HCT116 (cell line): ENCODE results near the gene ESR1. TPM values are rescaled to one million over a fixed set of nuclear protein-coding genes. Genes with fewer than 3 reads are reported as not detected.

Experiments
- ATAC-seq: fragments of 200-7000 bp; cut with Tn5 transposase; 2 replicates; pipeline ENCODE4 v1.9.1; 2020; ENCODE audit warnings: mild to moderate bottlenecking, moderate library complexity
- BruUV-seq: library from RNA; stranded (reverse); fragments of 400-500 nt; replicated peaks from 2 replicates; lab custom pipeline; 2021; lab: Mats Ljungman, UMichigan
- CTCF ChIA-PET: fragments of 300-600 bp; sonication (Branson Sonifier 250); formaldehyde crosslinking; loops from one replicate; lab custom pipeline; 2021; ENCODE audit warnings: antibody characterized with exemption; lab: Charles Lee
- POLR2A ChIA-PET: fragments of 300-600, 350-600 bp; sonication (Branson Sonifier 250); formaldehyde crosslinking; loops from one replicate; lab custom pipeline; 2021; ENCODE audit warnings: antibody characterized with exemption; lab: Charles Lee
- RAD21 ChIA-PET, 2 experiments: fragments of 300-600 bp; sonication (Branson Sonifier 250); formaldehyde crosslinking; loops; one replicate each; lab custom pipeline; 2023; ENCODE audit warnings: low total read pairs in 2 of 2; ENCODE audit not compliant: uncharacterized antibody in 2 of 2, unreplicated experiment in 2 of 2, low non-redundant PET in 1 of 2; lab: Charles Lee
- DNase-seq: peaks from one replicate; pipeline ENCODE4 v3.0.0-alpha.2; 2010; ENCODE audit warnings: low read depth, low spot score
- H2AFZ ChIP-seq: fragments of 200-600 bp; shearing (Covaris generic), sonication (generic); 2 replicates; pipeline ENCODE4 v1.6.1; 2017; ENCODE audit warnings: low read depth, mixed run types, mixed read lengths, antibody characterized with exemption, low read length; ENCODE audit not compliant: poor library complexity, severe bottlenecking
- H3K27ac ChIP-seq: 2 replicates; pipeline ENCODE4 v1.5.1; 2012; ENCODE audit warnings: low read depth, low read length
- H3K27me3 ChIP-seq: fragments of 200-600 bp; sonication (generic); 2 replicates; pipeline ENCODE4 v1.6.1; 2016; ENCODE audit warnings: mixed run types, low read length, mixed read lengths; ENCODE audit not compliant: insufficient read depth
- H3K36me3 ChIP-seq, 2 experiments: fragments of 200-500 bp in 1 of 2; fragments of 200-600 bp in 1 of 2; sonication (Bioruptor generic) in 1 of 2; sonication (generic) in 1 of 2; 2 replicates each; pipeline versions ENCODE4 v1.5.1 to v1.6.1; 2014 to 2016; ENCODE audit warnings: low read length in 2 of 2, inconsistent platforms in 1 of 2, mixed read lengths in 1 of 2, mixed run types in 1 of 2; ENCODE audit not compliant: insufficient read depth in 2 of 2, control insufficient read depth in 1 of 2
- H3K4me1 ChIP-seq, 2 experiments: fragments of 200-600 bp in 1 of 2; sonication (generic) in 1 of 2; 2 replicates each; pipeline versions ENCODE4 v1.5.1 to v1.6.1; 2012 to 2017; ENCODE audit warnings: low read length in 2 of 2, inconsistent platforms in 1 of 2, mild to moderate bottlenecking in 1 of 2, mixed read lengths in 1 of 2, mixed run types in 1 of 2, moderate library complexity in 1 of 2; ENCODE audit not compliant: insufficient read depth in 2 of 2, control insufficient read depth in 1 of 2
- H3K4me2 ChIP-seq: fragments of 200-600 bp; sonication (generic); 2 replicates; pipeline ENCODE4 v1.6.1; 2017; ENCODE audit warnings: mixed run types, low read length, mixed read lengths
- H3K4me3 ChIP-seq, 2 experiments: fragments of 200-600 bp in 1 of 2; sonication (generic) in 1 of 2; replicated peaks in 1 of 2; 2 replicates each; pipeline ENCODE4 v1.5.1; 2011 to 2016; ENCODE audit warnings: low read length in 2 of 2, control low read depth in 1 of 2, low read depth in 1 of 2, mild to moderate bottlenecking in 1 of 2, mixed read lengths in 1 of 2, mixed run types in 1 of 2
- H3K79me2 ChIP-seq: fragments of 200-600 bp; sonication (generic); 2 replicates; pipeline ENCODE4 v1.6.1; 2017; ENCODE audit warnings: mild to moderate bottlenecking, mixed run types, low read length, moderate library complexity, mixed read lengths; ENCODE audit not compliant: insufficient read depth
- H3K9ac ChIP-seq: fragments of 200-600 bp; sonication (generic); 2 replicates; pipeline ENCODE4 v1.6.1; 2016; ENCODE audit warnings: low read length, mixed read lengths
- H3K9me2 ChIP-seq: fragments of 200-600 bp; sonication (generic), shearing (Covaris generic); 2 replicates; pipeline ENCODE4 v1.6.1; 2017; ENCODE audit warnings: mixed run types, mild to moderate bottlenecking, moderate library complexity; ENCODE audit not compliant: insufficient read depth
- H3K9me3 ChIP-seq, 2 experiments: fragments of 200-500 bp in 1 of 2; fragments of 200-600 bp in 1 of 2; sonication (Bioruptor generic) in 1 of 2; sonication (generic) in 1 of 2; 2 replicates each; pipeline ENCODE4 v1.6.1; 2014 to 2017; ENCODE audit warnings: low read length in 2 of 2, mixed read lengths in 2 of 2, inconsistent platforms in 1 of 2, low read depth in 1 of 2, mild to moderate bottlenecking in 1 of 2, mixed run types in 1 of 2, moderate library complexity in 1 of 2; ENCODE audit not compliant: control insufficient read depth in 1 of 2, insufficient read depth in 1 of 2
- H4K20me1 ChIP-seq: fragments of 200-600 bp; sonication (generic), shearing (Covaris generic); 2 replicates; pipeline ENCODE4 v1.6.1; 2017; ENCODE audit warnings: mixed run types, mild to moderate bottlenecking, moderate library complexity; ENCODE audit not compliant: insufficient read depth
- ATF3 ChIP-seq: IDR thresholded peaks from 2 replicates; pipeline ENCODE4 v1.6.1; 2012
- CBX3 ChIP-seq: IDR thresholded peaks from 2 replicates; pipeline ENCODE4 v1.6.1; 2012; ENCODE audit warnings: low read depth
- EGR1 ChIP-seq: IDR thresholded peaks from 2 replicates; pipeline ENCODE4 v1.6.1; 2012; ENCODE audit warnings: low read depth
- EZH2 ChIP-seq: fragments of 200-600 bp; sonication (generic); IDR thresholded peaks from 2 replicates; pipeline ENCODE4 v1.6.1; 2017; ENCODE audit warnings: antibody characterized with exemption, mixed run types
- FOSL1 ChIP-seq: IDR thresholded peaks from 2 replicates; pipeline ENCODE4 v1.6.1; 2012; ENCODE audit warnings: low read depth
- JUND ChIP-seq: IDR thresholded peaks from 2 replicates; pipeline ENCODE4 v1.6.1; 2012
- MAX ChIP-seq: IDR thresholded peaks from 2 replicates; pipeline ENCODE4 v1.6.1; 2012
- POLR2A ChIP-seq: IDR thresholded peaks from 2 replicates; pipeline ENCODE4 v1.7.0; 2011; ENCODE audit warnings: borderline replicate concordance; ENCODE audit not compliant: insufficient read depth, insufficient read length; ENCODE audit errors: extremely low read depth
- POLR2AphosphoS5 ChIP-seq: IDR thresholded peaks from 2 replicates; pipeline ENCODE4 v1.6.1; 2011; ENCODE audit warnings: mild to moderate bottlenecking, low read depth, low read length, moderate library complexity
- REST ChIP-seq: IDR thresholded peaks from 2 replicates; pipeline ENCODE4 v1.6.1; 2012; ENCODE audit warnings: low read depth
- SIN3A ChIP-seq: IDR thresholded peaks from 2 replicates; pipeline ENCODE4 v1.6.1; 2012; ENCODE audit warnings: low read depth
- SP1 ChIP-seq: IDR thresholded peaks from 2 replicates; pipeline ENCODE4 v1.6.1; 2012; ENCODE audit warnings: low read depth
- SRF ChIP-seq: IDR thresholded peaks from 2 replicates; pipeline ENCODE4 v1.6.1; 2012; ENCODE audit warnings: low read depth
- TCF7L2 ChIP-seq: IDR thresholded peaks from 2 replicates; pipeline ENCODE4 v1.7.0; 2011; ENCODE audit warnings: borderline replicate concordance, inconsistent platforms; ENCODE audit not compliant: insufficient read depth, insufficient read length; ENCODE audit errors: extremely low read depth
- YY1 ChIP-seq: IDR thresholded peaks from 2 replicates; pipeline ENCODE4 v1.6.1; 2011; ENCODE audit warnings: low read length, low read depth, moderate library complexity, mild to moderate bottlenecking; ENCODE audit not compliant: insufficient replicate concordance; ENCODE audit errors: extremely low read depth
- ZFX ChIP-seq: fragments of 450-650 bp; IDR thresholded peaks from 2 replicates; pipeline ENCODE4 v1.6.1; 2017
- ZNF274 ChIP-seq: fragments of 200-500 bp; sonication (Bioruptor generic); IDR thresholded peaks from 2 replicates; pipeline ENCODE4 v1.6.1; 2014; ENCODE audit warnings: mild to moderate bottlenecking, low read depth, low read length, inconsistent platforms
- intact Hi-C: fragments of 100-400 bp; cut with micrococcal nuclease; formaldehyde crosslinking; loops from 2 replicates; pipeline ENCODE4 v1.10.0; 2022
- total RNA-seq: library from RNA; stranded (reverse); gene quantifications from one replicate; pipeline ENCODE4 v1.2.1, GENCODE V29; 2021; ENCODE audit not compliant: unreplicated experiment
- TF ChIP-seq, protein P1 (sequence below): IDR thresholded peaks from 2 replicates; pipeline ENCODE4 v1.6.1; 2011; ENCODE audit warnings: mild to moderate bottlenecking, low read length, moderate library complexity; ENCODE audit not compliant: insufficient replicate concordance; ENCODE audit errors: extremely low read depth

The ESR1 gene
- total RNA-seq, 1 experiment from 2014 or later: 0.17 TPM

DNA sequence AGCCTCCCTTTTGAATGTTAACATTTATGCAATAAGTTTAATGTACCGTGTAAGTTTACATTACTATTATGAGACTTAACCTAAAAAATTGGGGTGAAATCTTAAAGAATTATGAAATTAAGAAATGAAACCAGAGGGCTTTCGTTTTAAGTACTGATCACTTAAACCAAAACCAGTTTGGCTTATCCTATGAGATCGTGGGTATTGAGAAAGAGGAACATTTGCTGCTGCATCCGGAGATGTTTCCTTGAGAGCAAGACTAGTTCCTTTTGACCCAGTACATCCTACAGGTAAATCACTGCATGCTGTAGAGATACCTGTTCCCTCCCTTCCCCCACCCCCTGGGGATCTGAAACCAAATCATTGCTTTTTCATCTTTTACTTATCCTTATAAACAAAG is 201.3 kb downstream of the ESR1 start:
- no peaks in the 10 kb centered on the region for H3K9me2 ChIP-seq
- BruUV-seq: no TSS peak
- TF ChIP-seq ZNF274 (no peak), POLR2A (no peak), ZFX (no peak), FOSL1 (no peak), ATF3 (no peak), EGR1 (no peak), TCF7L2 (no peak), SP1 (no peak), POLR2AphosphoS5 (no peak), CBX3 (no peak), YY1 (no peak), SIN3A (no peak), SRF (no peak), EZH2 (no peak), JUND (no peak), REST (no peak), MAX (no peak)
- TF ChIP-seq, protein P1, sequence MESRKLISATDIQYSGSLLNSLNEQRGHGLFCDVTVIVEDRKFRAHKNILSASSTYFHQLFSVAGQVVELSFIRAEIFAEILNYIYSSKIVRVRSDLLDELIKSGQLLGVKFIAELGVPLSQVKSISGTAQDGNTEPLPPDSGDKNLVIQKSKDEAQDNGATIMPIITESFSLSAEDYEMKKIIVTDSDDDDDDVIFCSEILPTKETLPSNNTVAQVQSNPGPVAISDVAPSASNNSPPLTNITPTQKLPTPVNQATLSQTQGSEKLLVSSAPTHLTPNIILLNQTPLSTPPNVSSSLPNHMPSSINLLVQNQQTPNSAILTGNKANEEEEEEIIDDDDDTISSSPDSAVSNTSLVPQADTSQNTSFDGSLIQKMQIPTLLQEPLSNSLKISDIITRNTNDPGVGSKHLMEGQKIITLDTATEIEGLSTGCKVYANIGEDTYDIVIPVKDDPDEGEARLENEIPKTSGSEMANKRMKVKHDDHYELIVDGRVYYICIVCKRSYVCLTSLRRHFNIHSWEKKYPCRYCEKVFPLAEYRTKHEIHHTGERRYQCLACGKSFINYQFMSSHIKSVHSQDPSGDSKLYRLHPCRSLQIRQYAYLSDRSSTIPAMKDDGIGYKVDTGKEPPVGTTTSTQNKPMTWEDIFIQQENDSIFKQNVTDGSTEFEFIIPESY: no peak
- H2AFZ ChIP-seq: no peak overlapping the region
- no peak overlapping the region for H3K9ac ChIP-seq
- ATAC-seq (no peak), DNase-seq (no peak)
- H4K20me1 ChIP-seq: no peaks in the 10 kb centered on the region
- intact Hi-C loops: no loop called here
- H3K27me3 ChIP-seq: no peaks in the 10 kb centered on the region
- ChIA-PET CTCF (no interaction called here), RAD21 (no interaction called here), POLR2A (no interaction called here)
- H3K4me3 ChIP-seq: no peak overlapping the region
- H3K27ac ChIP-seq: no peak overlapping the region
- no peaks in the 10 kb centered on the region for H3K36me3 ChIP-seq
- H3K79me2 ChIP-seq: no peaks in the 10 kb centered on the region
- H3K4me2 ChIP-seq: no peak overlapping the region
- no peaks in the 10 kb centered on the region for H3K4me1 ChIP-seq
- no peaks in the 10 kb centered on the region for H3K9me3 ChIP-seq
